ENCODE data around the gene PNO1.
A peak's percentile ranks its signal among the peaks of the same experiment; 100 is the strongest.

The PNO1 gene

GRCh38 chr2:68196120-68196716 lies 38.5 kb downstream of the PNO1 start:
- DNase-seq: peak; percentile 56

DNA sequence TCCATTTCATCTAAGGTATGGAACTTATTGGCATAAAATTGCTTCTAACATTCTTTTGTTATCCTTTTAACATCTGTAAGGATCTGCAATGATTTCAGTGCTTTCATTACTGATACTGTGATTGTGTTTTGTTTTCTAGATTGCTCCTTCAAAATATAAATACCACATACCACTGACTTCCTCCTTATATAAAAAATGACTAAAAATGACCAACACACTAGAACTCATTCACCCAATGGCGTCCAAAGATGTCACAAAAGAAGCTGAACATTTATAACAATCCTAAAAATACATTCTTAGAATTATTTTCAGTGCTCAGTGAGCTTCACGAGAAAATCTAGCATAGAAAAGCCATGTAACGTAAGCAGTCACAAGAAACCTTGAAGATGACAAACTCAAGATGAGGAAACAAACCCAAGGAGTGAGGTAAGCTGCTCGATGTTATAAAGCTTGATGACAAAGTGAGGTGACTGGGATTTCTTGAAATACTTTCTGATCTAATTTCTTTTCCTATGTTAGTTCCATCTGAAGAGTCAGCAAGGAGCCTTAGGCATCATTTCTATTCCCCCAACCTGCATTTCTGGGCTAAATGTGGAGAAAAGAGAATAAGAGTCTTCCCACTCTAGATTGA lies 42.6 kb downstream of the PNO1 start:
- no peak for DNase-seq

GRCh38 chr2:68203587-68203986 lies 45.9 kb downstream of the PNO1 start:
- DNase-seq: no peak

DNA sequence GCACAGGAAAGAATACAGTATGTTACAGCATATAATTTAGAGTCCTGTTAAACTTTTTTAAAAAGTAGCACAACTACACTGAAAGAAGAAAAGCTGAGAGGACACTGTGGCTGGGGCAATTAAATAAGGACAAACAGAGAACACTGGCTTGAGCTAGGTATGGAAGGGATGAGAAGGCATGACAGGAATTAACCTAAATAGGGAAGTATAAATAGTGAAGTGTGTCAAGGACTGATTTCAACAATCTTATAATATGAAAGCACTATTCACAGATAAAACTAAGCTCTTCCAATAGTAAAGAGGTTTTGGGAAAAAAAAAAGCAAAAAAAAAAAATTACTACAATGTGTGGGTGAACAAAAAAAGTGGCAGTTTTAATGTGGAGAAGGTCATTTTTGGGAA lies 49.1 kb downstream of the PNO1 start:
- DNase-seq: no peak

DNA sequence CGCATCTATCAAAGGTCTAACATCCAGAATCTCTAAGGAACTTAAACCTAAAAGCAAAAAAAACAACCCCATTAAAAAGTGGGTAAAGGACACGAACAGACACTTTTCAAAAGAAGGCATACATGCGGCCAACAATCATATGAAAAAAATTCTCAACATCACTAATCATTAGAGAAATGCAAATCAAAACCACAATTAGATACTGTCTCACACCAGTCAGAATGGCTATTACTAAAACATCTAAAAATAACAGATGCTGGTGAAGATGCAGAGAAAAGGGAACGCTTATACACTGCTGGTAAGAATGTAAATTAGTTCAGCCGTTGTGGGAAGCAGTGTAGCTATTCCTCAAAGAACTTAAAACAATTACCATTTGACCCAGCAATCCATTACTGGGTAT lies 56.7 kb downstream of the PNO1 start:
- DNase-seq: no peak

- no peak for DNase-seq
Measured at GRCh38 chr2:68216454-68217310, 59.0 kb downstream of the PNO1 start.

GRCh38 chr2:68217729-68218128 lies 60.0 kb downstream of the PNO1 start:
- DNase-seq: no peak

DNA sequence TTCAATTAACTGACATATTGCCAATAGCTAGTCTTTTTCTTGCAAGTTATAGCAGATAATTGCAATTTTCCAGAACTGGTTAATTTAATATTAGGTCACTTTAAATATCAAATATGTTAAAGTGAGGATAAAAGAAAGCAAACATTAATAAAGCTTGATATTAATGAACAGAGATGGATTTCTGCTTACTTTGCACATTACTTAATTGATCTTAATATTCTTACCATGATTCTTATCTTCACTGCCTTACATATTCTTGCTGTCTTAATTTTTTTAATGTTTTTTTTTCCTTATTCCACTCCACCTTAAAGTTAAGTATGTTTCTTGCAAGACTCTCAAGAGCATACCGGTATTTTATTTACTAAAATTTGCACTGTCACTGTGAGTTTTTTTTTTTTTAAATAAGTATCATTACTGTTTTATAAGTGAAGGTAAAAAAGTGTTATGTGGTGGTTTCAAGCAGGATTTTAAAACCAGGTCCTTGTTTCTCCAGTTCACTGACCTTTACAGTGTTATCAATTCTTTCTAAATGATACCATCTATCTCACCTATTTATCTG lies 60.7 kb downstream of the PNO1 start:
- DNase-seq: no peak

- no peak for DNase-seq
Measured at GRCh38 chr2:68222287-68222686, 64.6 kb downstream of the PNO1 start.

- no peak for DNase-seq
Measured at GRCh38 chr2:68223419-68223818, 65.7 kb downstream of the PNO1 start.

DNA sequence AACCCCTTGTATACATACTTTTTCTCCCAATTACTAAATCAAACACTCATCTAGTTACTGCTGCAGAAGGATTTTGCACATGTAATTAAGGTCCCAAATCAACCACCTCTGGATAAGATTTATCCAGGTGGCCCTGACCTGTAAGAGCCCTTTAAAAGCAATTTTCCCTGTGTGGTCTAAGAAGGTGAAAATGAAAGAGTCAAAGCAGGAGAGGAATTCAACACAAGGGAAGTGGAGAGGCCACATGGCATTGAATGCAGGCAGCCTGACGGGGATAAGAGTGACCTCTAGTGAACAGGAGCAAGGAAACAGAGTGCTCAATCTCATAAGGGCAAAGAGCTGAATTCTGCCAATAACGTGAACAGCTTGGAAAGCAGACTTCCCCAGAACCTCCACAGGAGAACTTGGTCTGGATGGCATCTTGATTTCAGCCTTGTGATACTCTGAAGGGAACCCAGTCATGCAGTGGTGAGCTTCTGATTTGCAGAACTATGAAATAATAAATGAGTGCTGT lies 67.5 kb downstream of the PNO1 start:
- DNase-seq: peak; percentile 9

Measured in NCI-H146 (cell line).